ENCODE data around the gene SCG5. TPM values are rescaled to one million over a fixed set of nuclear protein-coding genes. Genes with fewer than 3 reads are reported as not detected.

Gene SCG5
- total RNA-seq, 1 donor from 2014 or later: 12.1 TPM

GRCh38 chr15:32651229-32651837, 9.8 kb downstream of the SCG5 start:
- Histone ChIP-seq H3K9me3 (ENCODE audit: insufficient read depth, low read depth, low read length) (no peaks in the 10 kb centered on the region), H3K4me1 (ENCODE audit: insufficient read depth, low read length) (no peaks in the 10 kb centered on the region), H3K27ac (ENCODE audit: low read depth, low read length) (no peak overlapping the region), H2AFZ (ENCODE audit: low read depth, low read length) (peak overlapping the region; percentile 39), H4K20me1 (ENCODE audit: insufficient read depth, low read length) (no peaks in the 10 kb centered on the region), H3K4me2 (ENCODE audit: low read length) (peak overlapping the region; percentile 9), H3K36me3 (ENCODE audit: insufficient read depth, low read length) (no peaks in the 10 kb centered on the region), H3K79me2 (ENCODE audit: insufficient read depth, low read length) (no peaks in the 10 kb centered on the region), H3K4me3 (ENCODE audit: insufficient read depth, low read depth, low read length) (no peak overlapping the region), H3K9ac (ENCODE audit: low read length) (no peak overlapping the region), H3K27me3 (ENCODE audit: insufficient read depth, low read length) (no peaks in the 10 kb centered on the region)
- no peaks in the 10 kb centered on the region for H3K9me3 Mint-ChIP-seq (ENCODE audit: unreplicated experiment)
- TF ChIP-seq CTCF (IDR thresholded peaks at IDR 0.05; ENCODE audit: insufficient read depth, low read depth, low read length): peak; percentile 98
- TF ChIP-seq EZH2 (IDR thresholded peaks at IDR 0.05; ENCODE audit: insufficient read depth, low read length): no peak
- H3K4me1 Mint-ChIP-seq (ENCODE audit: low read depth, unreplicated experiment): peaks cover 12% of the 10 kb centered on the region
- DNase-seq (ENCODE audit: low read depth): no peak
- no peaks in the 10 kb centered on the region for H3K36me3 Mint-ChIP-seq (ENCODE audit: low read depth, unreplicated experiment)
- FAIRE-seq: no peak
- no peak overlapping the region for H3K4me3 Mint-ChIP-seq (ENCODE audit: unreplicated experiment)
- H3K27me3 Mint-ChIP-seq (ENCODE audit: low read depth, unreplicated experiment): no peaks in the 10 kb centered on the region
- no peak overlapping the region for H3K27ac Mint-ChIP-seq (ENCODE audit: unreplicated experiment)

DNA sequence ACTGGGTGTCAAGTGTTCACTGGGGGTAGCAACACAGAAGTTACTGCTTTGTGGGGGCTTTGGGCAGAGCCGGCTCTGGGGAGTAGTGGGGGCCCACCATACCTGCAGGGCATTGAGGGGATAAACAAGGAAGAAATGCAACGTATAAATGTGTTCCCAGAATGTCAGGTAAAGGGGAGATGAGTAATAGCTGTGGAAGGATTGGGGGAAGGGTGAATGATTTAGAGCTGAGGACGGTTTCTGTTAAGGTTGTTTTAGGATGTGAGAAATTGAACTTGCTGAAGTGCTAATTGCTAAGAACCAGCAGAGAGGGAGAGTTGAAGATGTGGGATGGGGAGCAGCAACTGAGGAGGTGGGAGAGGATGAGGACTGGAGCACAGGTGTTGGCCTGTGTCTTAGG, 10.7 kb downstream of the SCG5 start:
- Histone ChIP-seq H3K4me1 (ENCODE audit: insufficient read depth, low read length) (no peaks in the 10 kb centered on the region), H2AFZ (ENCODE audit: low read depth, low read length) (no peak overlapping the region), H3K79me2 (ENCODE audit: insufficient read depth, low read length) (no peaks in the 10 kb centered on the region), H3K4me3 (ENCODE audit: insufficient read depth, low read depth, low read length) (no peak overlapping the region), H3K27ac (ENCODE audit: low read depth, low read length) (no peak overlapping the region), H3K9ac (ENCODE audit: low read length) (no peak overlapping the region), H3K9me3 (ENCODE audit: insufficient read depth, low read depth, low read length) (no peaks in the 10 kb centered on the region), H3K27me3 (ENCODE audit: insufficient read depth, low read length) (no peaks in the 10 kb centered on the region), H3K36me3 (ENCODE audit: insufficient read depth, low read length) (no peaks in the 10 kb centered on the region), H4K20me1 (ENCODE audit: insufficient read depth, low read length) (no peaks in the 10 kb centered on the region), H3K4me2 (ENCODE audit: low read length) (no peak overlapping the region)
- H3K36me3 Mint-ChIP-seq (ENCODE audit: low read depth, unreplicated experiment): no peaks in the 10 kb centered on the region
- no peak for DNase-seq (ENCODE audit: low read depth)
- peaks cover 16% of the 10 kb centered on the region for H3K4me1 Mint-ChIP-seq (ENCODE audit: low read depth, unreplicated experiment)
- no peak for FAIRE-seq
- no peak overlapping the region for H3K27ac Mint-ChIP-seq (ENCODE audit: unreplicated experiment)
- no peaks in the 10 kb centered on the region for H3K9me3 Mint-ChIP-seq (ENCODE audit: unreplicated experiment)
- no peak overlapping the region for H3K4me3 Mint-ChIP-seq (ENCODE audit: unreplicated experiment)
- TF ChIP-seq EZH2 (IDR thresholded peaks at IDR 0.05; ENCODE audit: insufficient read depth, low read length) (no peak), CTCF (IDR thresholded peaks at IDR 0.05; ENCODE audit: insufficient read depth, low read depth, low read length) (no peak)
- no peaks in the 10 kb centered on the region for H3K27me3 Mint-ChIP-seq (ENCODE audit: low read depth, unreplicated experiment)

- Mint-ChIP-seq H3K9me3 (ENCODE audit: unreplicated experiment) (no peaks in the 10 kb centered on the region), H3K27ac (ENCODE audit: unreplicated experiment) (no peak overlapping the region), H3K27me3 (ENCODE audit: low read depth, unreplicated experiment) (no peaks in the 10 kb centered on the region), H3K4me3 (ENCODE audit: unreplicated experiment) (no peak overlapping the region), H3K4me1 (ENCODE audit: low read depth, unreplicated experiment) (peaks cover 30% of the 10 kb centered on the region), H3K36me3 (ENCODE audit: low read depth, unreplicated experiment) (no peaks in the 10 kb centered on the region)
- no peak for DNase-seq (ENCODE audit: low read depth)
- Histone ChIP-seq H3K79me2 (ENCODE audit: insufficient read depth, low read length) (no peaks in the 10 kb centered on the region), H4K20me1 (ENCODE audit: insufficient read depth, low read length) (no peaks in the 10 kb centered on the region), H3K36me3 (ENCODE audit: insufficient read depth, low read length) (no peaks in the 10 kb centered on the region), H3K9ac (ENCODE audit: low read length) (no peak overlapping the region), H3K4me2 (ENCODE audit: low read length) (no peak overlapping the region), H2AFZ (ENCODE audit: low read depth, low read length) (no peak overlapping the region), H3K4me1 (ENCODE audit: insufficient read depth, low read length) (peaks cover 26% of the 10 kb centered on the region), H3K4me3 (ENCODE audit: insufficient read depth, low read depth, low read length) (no peak overlapping the region), H3K9me3 (ENCODE audit: insufficient read depth, low read depth, low read length) (no peaks in the 10 kb centered on the region), H3K27ac (ENCODE audit: low read depth, low read length) (no peak overlapping the region), H3K27me3 (ENCODE audit: insufficient read depth, low read length) (no peaks in the 10 kb centered on the region)
- no peak for FAIRE-seq
- TF ChIP-seq EZH2 (IDR thresholded peaks at IDR 0.05; ENCODE audit: insufficient read depth, low read length) (no peak), CTCF (IDR thresholded peaks at IDR 0.05; ENCODE audit: insufficient read depth, low read depth, low read length) (no peak)
Observed at GRCh38 chr15:32656091-32656490, 14.6 kb downstream of the SCG5 start.

All from astrocyte (in vitro differentiated cells and primary cell).